ENCODE results near the gene VGLL4. TPM values are rescaled to one million over a fixed set of nuclear protein-coding genes. Genes with fewer than 3 reads are reported as not detected.
"Not testable (repeated sequence)": the region's sequence is repeated elsewhere in the genome, so short reads cannot be mapped to it uniquely, and the experiment has no call there.

The VGLL4 gene
- total RNA-seq, 2 experiments from 2014 or later = 24.4 to 24.9 TPM

DNA sequence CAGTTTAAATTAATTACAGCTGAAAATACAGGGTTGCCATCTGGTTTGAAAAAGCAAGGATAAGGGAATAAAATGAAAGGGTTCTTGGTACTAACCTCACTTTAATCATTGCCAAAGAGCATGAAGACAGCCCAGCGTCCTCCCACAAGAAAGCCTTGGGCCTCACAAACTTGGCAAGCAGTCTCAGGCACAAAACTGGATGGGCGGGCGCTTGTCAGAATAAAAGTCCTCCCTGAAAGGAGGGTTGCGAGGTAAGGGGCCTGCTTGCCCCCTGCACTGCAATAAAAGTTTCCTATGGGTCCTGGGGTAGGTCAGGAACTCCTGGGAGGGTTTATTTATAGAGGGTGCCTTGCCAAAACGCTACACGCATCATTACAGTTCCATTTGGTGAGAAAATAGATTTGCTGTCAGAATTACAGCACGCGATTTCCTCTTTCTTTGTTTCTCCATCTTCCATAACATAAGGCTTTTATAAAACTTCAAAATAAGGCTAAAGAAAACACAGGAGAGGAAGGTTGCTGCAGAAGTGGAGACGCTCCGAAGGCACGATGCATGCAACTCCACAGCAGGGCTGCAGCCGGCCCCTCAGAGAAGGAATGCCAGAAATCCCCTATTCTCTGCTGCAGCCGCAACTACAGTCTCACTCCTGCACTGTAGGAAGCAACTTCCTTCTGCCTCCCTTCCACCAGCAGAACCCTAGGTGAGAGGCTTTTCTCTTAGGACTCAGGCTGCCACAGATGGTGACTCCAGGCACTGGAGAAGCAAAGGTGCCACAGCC lies 61.3 kb downstream of the VGLL4 start:
- peaks cover 10% of the 10 kb centered on the region for H3K36me3 Mint-ChIP-seq (ENCODE audit: low read depth)
- peak overlapping the region; percentile 12 for H3K27ac Mint-ChIP-seq
- ChIA-PET CTCF (interaction anchor here (0.6 to 0.7 kb wide), 2 partner anchors 41 to 163 kb away, joined by 3 read pairs; no protein-coding TSS in a partner anchor), POLR2A (interaction anchor here (1.2 kb wide), 1 partner anchor 9 kb away, joined by 13 read pairs; no protein-coding TSS in a partner anchor)
- H3K9me3 Mint-ChIP-seq (ENCODE audit: low read depth) = no peaks in the 10 kb centered on the region
- ATAC-seq = peak; percentile 30
- intact Hi-C loops (cut with DNase I, micrococcal nuclease) = no loop called here
- H3K4me3 Mint-ChIP-seq = peak overlapping the region; percentile 35
- H3K4me1 Mint-ChIP-seq = peaks cover 54% of the 10 kb centered on the region
- DNase-seq = peak; percentile 35
- H3K27me3 Mint-ChIP-seq = no peaks in the 10 kb centered on the region

DNA sequence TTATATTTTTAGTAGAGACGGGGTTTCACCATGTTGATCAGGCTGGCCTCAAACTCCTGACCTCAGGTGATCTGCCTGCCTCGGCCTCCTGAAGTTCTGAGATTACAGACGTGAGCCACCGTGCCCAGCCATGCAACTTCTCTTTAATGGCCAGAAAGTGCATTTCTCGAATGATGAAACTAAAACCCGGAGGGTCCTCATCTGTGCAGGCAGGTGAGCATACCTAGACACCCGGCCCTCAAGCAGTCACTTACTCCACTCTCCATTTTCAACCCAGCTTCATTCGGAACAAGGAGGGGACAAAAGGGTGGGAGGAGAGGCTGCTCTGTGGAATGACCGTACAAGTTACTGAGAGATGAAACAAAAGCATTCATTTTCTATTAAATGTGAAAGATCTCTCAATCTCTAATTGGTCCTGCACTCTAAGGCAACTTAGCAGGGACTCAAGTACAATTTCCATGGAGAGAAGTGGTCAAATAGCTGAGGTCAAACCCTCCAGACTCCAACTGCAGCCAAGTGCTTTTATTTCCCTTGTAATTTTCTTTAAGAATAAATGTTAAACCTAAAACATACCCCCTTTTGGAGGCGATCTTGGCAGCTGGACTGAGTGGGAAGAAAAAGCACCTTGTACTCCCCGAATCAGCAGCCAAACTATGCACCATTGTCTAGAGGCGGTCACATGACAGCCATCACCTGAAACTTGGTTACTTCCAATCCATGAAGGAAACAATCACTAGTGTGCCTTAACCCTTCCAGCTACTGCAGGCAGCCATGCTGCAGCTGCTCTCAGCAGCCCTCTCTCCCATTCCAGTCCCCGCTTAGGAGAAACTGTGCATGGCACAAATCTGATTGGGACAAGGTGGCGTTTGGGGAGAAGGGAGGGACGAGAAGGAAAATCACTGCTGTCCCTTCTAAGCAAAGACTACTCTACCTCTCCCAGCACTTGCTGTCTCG lies 62.2 kb downstream of the VGLL4 start:
- ATAC-seq (no peak), DNase-seq (no peak)
- intact Hi-C loops (cut with DNase I, micrococcal nuclease) = no loop called here
- POLR2A ChIA-PET = interaction anchor here (0.6 to 1.2 kb wide), 2 partner anchors 10 to 1421 kb away, joined by 3 to 13 read pairs; no protein-coding TSS in a partner anchor
- CTCF ChIA-PET = interaction anchor here (0.6 to 0.7 kb wide), 2 partner anchors 42 to 164 kb away, joined by 3 read pairs; no protein-coding TSS in a partner anchor
- no peaks in the 10 kb centered on the region for H3K9me3 Mint-ChIP-seq (ENCODE audit: low read depth)
- peaks cover 52% of the 10 kb centered on the region for H3K4me1 Mint-ChIP-seq
- H3K4me3 Mint-ChIP-seq = peak overlapping the region; percentile 35
- peak overlapping the region; percentile 12 for H3K27ac Mint-ChIP-seq
- H3K27me3 Mint-ChIP-seq = no peaks in the 10 kb centered on the region
- H3K36me3 Mint-ChIP-seq (ENCODE audit: low read depth) = peaks cover 7% of the 10 kb centered on the region

DNA sequence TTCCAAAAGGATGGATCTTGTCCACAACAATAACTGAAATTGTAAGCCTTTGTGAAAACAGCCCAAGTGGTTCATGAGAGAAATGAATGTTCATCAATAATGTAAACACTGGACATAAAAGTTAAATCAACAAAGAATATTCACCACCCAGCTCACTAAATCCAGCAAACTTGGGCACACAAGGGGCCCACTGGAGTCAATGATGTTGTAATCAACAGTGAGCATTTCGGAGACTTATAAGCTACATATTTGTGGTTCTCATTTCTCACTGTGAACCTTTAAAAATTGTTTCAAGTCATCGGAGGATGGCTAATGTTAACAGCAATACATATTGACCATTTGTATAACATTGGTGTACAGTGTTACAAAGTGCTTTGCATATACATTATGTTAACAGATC lies 63.1 kb downstream of the VGLL4 start:
- Mint-ChIP-seq H3K4me1 (peaks cover 45% of the 10 kb centered on the region), H3K27ac (no peak overlapping the region), H3K27me3 (no peaks in the 10 kb centered on the region), H3K36me3 (ENCODE audit: low read depth) (peaks cover 7% of the 10 kb centered on the region), H3K9me3 (ENCODE audit: low read depth) (no peaks in the 10 kb centered on the region), H3K4me3 (no peak overlapping the region)
- no peak for DNase-seq
- ChIA-PET POLR2A (interaction anchor here (0.6 to 1.2 kb wide), 2 partner anchors 11 to 1422 kb away, joined by 3 to 13 read pairs; no protein-coding TSS in a partner anchor), CTCF (no interaction called here)
- no peak for ATAC-seq
- intact Hi-C loops (cut with DNase I, micrococcal nuclease) = no loop called here

DNA sequence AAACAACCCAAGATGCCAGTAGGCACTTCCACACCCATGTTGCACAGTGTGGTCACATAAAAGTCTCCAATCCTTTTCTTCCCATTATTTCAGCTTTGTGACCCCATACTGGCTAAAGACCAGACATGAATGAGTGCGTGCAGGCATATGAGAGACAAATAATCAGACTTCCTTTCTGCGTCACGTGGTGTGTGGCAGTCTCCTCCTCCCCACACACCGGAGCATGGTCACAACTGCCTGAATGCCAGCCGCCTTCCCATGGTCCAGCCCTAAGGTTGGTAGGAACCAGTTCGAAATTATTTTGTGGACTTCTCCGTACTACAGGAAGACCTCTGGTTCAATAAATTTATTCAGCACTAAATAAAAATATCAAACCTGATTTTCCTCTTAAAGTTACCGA lies 65.5 kb downstream of the VGLL4 start:
- POLR2A ChIA-PET = no interaction called here
- Mint-ChIP-seq H3K27ac (no peak overlapping the region), H3K4me1 (peaks cover 26% of the 10 kb centered on the region), H3K36me3 (ENCODE audit: low read depth) (peaks cover 8% of the 10 kb centered on the region), H3K4me3 (no peak overlapping the region), H3K27me3 (no peaks in the 10 kb centered on the region), H3K9me3 (ENCODE audit: low read depth) (no peaks in the 10 kb centered on the region)
- ATAC-seq (no peak), DNase-seq (no peak)
- intact Hi-C loops (cut with DNase I, micrococcal nuclease) = no loop called here
- CTCF ChIA-PET = interaction anchor here (0.7 kb wide), 1 partner anchor 72 kb away, joined by 3 read pairs; no protein-coding TSS in a partner anchor

DNA sequence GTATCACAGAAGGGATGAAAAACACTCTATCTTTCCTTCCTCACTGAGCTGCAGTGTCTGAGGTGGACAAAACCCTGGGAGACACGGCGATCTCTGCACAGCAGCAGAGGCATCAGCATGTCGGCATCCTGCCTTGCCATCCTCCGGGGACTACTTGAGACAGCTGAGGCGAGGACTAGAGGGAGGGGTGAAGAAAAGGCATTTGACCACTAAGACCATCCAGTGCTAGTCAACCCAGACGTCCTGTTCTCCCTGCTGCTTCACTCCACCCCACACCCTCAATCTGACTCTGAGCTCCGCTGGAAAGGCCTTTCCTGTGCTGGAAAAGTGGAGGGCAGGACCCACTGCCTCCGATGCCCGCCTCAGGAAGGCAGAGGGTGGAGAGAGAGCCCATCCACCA lies 67.3 kb downstream of the VGLL4 start:
- Mint-ChIP-seq H3K9me3 (ENCODE audit: low read depth) (no peaks in the 10 kb centered on the region), H3K27ac (no peak overlapping the region)
- intact Hi-C loops (cut with DNase I, micrococcal nuclease) = no loop called here

DNA sequence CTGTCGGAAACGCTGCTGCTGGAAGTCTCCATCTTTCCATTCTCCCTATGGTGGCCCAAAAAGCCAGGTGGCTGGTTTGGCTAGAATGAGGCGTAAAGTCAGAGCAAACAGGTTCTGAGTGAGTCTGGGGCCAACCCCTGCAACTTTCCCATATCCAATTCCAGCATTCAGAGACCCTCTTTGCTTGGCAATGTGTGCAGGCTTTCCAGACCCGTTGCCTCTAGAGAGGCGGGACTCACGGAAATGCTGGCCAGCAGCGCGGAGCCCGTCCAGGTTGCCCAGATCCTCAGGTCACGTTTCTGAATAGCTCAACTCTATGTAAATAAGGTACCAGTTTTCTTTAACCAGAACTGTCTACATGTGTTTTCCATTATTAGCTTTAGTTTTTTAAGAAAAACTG lies 68.0 kb downstream of the VGLL4 start:
- no peak for DNase-seq
- Mint-ChIP-seq H3K4me3 (no peak overlapping the region), H3K4me1 (peaks cover 7% of the 10 kb centered on the region), H3K9me3 (ENCODE audit: low read depth) (no peaks in the 10 kb centered on the region), H3K27me3 (no peaks in the 10 kb centered on the region), H3K27ac (no peak overlapping the region), H3K36me3 (ENCODE audit: low read depth) (peaks cover 8% of the 10 kb centered on the region)
- intact Hi-C loops (cut with DNase I, micrococcal nuclease) = no loop called here
- CTCF ChIA-PET = interaction anchor here (0.7 kb wide), 1 partner anchor 1172 kb away, joined by 3 read pairs; no protein-coding TSS in a partner anchor
- no peak for ATAC-seq
- POLR2A ChIA-PET = no interaction called here

More for the DNA sequence above, 67.3 kb downstream of the VGLL4 start:
- ATAC-seq = no peak
- DNase-seq = no peak
- no peaks in the 10 kb centered on the region for H3K27me3 Mint-ChIP-seq
- no peak overlapping the region for H3K4me3 Mint-ChIP-seq
- H3K36me3 Mint-ChIP-seq (ENCODE audit: low read depth) = peaks cover 8% of the 10 kb centered on the region
- peaks cover 9% of the 10 kb centered on the region for H3K4me1 Mint-ChIP-seq
- CTCF ChIA-PET = no interaction called here
- POLR2A ChIA-PET = interaction anchor here (0.6 kb wide), 1 partner anchor 49 kb away, joined by 3 read pairs; no protein-coding TSS in a partner anchor

DNA sequence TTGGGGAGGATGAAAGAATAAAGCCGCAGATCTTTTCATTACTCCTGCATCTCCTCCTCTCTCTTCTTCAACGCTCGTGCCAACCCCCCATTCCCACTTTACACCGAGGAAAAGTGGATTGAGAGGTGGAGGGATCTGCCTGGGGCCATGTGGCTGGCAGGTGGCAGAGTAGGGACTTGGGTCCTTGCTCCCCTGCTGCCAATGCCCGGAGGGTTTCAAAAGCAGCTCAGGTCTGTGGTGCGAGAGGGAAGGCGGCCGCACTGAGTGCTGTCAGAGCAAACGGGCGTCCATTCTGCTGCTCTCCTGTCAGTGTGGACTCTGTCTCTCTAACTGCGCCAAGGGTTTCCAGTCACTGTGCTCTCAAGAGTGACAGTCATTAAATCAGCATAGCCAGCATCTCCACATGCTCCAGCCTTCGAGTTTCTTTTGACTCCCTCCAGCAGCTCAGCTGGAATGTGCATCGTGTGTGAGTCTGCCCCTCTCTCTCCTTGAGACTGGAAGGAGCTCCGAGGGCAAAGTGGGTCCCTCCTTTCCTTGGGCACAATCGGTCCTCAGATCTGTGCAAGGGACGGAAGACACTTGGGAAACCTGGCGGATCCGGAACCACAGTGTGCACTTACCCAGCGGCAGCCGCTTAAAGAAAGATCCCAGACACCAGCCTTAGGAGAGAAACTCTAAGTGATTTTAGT lies 68.6 kb downstream of the VGLL4 start:
- Mint-ChIP-seq H3K4me3 (no peak overlapping the region), H3K27ac (no peak overlapping the region), H3K27me3 (no peaks in the 10 kb centered on the region), H3K9me3 (ENCODE audit: low read depth) (no peaks in the 10 kb centered on the region), H3K36me3 (ENCODE audit: low read depth) (peaks cover 4% of the 10 kb centered on the region), H3K4me1 (peaks cover 6% of the 10 kb centered on the region)
- CTCF ChIA-PET = interaction anchor here (0.7 to 1.0 kb wide), 2 partner anchors 196 to 1172 kb away, joined by 3 read pairs; no protein-coding TSS in a partner anchor
- intact Hi-C loops (cut with DNase I, micrococcal nuclease) = no loop called here
- DNase-seq (no peak), ATAC-seq (no peak)
- POLR2A ChIA-PET = no interaction called here

DNA sequence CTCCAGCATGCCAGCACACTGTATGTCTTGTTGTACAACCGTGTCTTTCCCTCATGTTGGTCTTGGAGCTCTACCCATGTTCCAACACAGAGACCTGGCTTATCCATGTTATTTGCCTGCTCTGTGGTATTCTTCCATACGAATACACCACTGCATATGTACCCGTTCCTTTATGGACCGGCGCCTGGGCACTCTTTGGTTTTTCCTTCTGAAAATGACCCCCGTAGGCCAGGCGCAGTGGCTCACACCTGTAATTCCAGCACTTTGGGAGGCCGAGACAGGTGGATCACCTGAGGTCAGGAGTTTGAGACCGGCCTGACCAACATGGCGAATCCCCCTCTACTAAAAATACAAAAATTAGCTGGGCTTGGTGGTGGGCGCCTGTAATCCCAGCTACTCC lies 71.1 kb downstream of the VGLL4 start:
- H3K4me1 Mint-ChIP-seq; H3K9me3 Mint-ChIP-seq (ENCODE audit: low read depth); H3K4me3 Mint-ChIP-seq; H3K27ac Mint-ChIP-seq; DNase-seq; intact Hi-C loops (cut with DNase I, micrococcal nuclease); ATAC-seq; CTCF ChIA-PET; H3K27me3 Mint-ChIP-seq; H3K36me3 Mint-ChIP-seq (ENCODE audit: low read depth); POLR2A ChIA-PET: not testable (repeated sequence)

DNA sequence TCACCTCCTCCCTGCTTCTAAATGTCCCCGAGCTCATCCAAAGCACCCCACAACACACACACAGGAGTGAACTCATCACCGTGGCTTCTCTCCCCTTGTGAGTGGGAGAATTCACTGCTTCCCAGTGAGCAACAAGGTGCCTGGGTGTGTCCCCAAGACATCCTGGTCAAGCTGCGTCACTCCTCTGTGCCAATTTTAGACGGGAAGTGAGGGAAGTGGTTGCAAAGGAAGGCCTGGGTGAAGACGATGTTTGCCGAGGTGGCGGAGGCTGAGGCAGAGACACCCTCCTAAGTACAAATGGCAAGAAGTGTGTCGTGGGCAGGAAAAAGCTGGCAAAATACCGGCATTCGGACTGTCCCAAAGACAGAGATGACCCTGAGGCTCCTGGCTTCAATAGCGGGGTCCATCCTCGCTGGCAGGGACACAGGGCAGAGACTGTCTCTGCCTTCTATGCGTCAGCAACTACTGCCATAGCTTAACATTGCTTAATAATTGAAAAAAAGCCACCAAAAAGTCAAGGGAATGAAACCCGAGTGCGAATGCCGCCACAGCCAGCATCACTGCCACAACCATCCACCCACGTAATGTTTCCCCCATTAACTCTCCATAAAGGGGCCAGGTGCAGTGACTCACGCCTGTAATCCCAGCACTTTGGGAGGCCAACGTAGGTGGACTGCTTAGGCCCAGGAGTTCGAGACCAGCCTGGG lies 72.8 kb downstream of the VGLL4 start:
- Mint-ChIP-seq H3K9me3 (ENCODE audit: low read depth) (no peaks in the 10 kb centered on the region), H3K4me3 (no peak overlapping the region), H3K36me3 (ENCODE audit: low read depth) (peaks cover 2% of the 10 kb centered on the region), H3K4me1 (peaks cover 6% of the 10 kb centered on the region), H3K27me3 (no peaks in the 10 kb centered on the region), H3K27ac (no peak overlapping the region)
- ChIA-PET CTCF (interaction anchor here (1.5 kb wide), 1 partner anchor 81 kb away, joined by 4 read pairs; no protein-coding TSS in a partner anchor), POLR2A (no interaction called here)
- intact Hi-C loops (cut with DNase I, micrococcal nuclease) = no loop called here
- no peak for DNase-seq
- no peak for ATAC-seq

DNA sequence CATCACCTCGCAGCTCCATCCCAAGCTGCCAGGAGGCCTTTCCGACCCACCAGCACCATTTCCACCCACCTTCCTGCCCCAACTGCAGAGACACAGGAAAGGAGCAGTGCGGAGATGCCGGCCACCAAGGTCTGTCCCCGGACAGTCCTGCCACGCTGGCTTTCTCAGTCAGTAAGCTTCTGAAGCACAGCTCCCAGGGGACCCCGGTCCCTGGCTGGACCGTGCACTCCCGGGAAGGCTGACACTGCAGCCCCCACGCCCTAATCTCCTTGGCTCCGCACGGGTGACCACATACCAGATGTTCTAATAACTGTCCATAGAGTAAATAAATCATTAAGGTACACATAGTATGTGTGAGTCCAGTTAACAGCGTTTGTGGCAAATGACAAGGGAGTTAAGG lies 73.5 kb downstream of the VGLL4 start:
- H3K4me1 Mint-ChIP-seq = peaks cover 6% of the 10 kb centered on the region
- no peaks in the 10 kb centered on the region for H3K9me3 Mint-ChIP-seq (ENCODE audit: low read depth)
- ATAC-seq = no peak
- no peak overlapping the region for H3K27ac Mint-ChIP-seq
- ChIA-PET POLR2A (interaction anchor here (0.6 kb wide), 1 partner anchor 146 kb away, joined by 3 read pairs; no protein-coding TSS in a partner anchor), CTCF (no interaction called here)
- H3K27me3 Mint-ChIP-seq = no peaks in the 10 kb centered on the region
- intact Hi-C loops (cut with DNase I, micrococcal nuclease) = no loop called here
- H3K36me3 Mint-ChIP-seq (ENCODE audit: low read depth) = peaks cover 2% of the 10 kb centered on the region
- H3K4me3 Mint-ChIP-seq = no peak overlapping the region
- no peak for DNase-seq
